Endothelial cell of umbilical vein (primary cell): ENCODE measurements around the gene ANO7. TPM values are rescaled to one million over a fixed set of nuclear protein-coding genes. Genes with fewer than 3 reads are reported as not detected.

Experiments used
- BruUV-seq: library from RNA; stranded (reverse); fragments of 400-500 nt; replicated peaks from 2 replicates; lab custom pipeline; 2021; lab: Mats Ljungman, UMichigan
- CTCF ChIA-PET: fragments of 300-600, 350-600 bp; sonication (Branson Sonifier 250); formaldehyde crosslinking; loops from one replicate; lab custom pipeline; 2021; ENCODE audit warnings: antibody characterized with exemption, inconsistent platforms; lab: Charles Lee
- POLR2A ChIA-PET: fragments of 300-600, 350-600 bp; sonication (Branson Sonifier 250); formaldehyde crosslinking; loops from one replicate; lab custom pipeline; 2021; ENCODE audit warnings: antibody characterized with exemption, inconsistent platforms; lab: Charles Lee
- DNase-seq: peaks from one replicate; pipeline ENCODE4 v3.0.0-alpha.2; 2011; ENCODE audit warnings: low read depth, low spot score
- FAIRE-seq: peaks from 2 replicates; lab custom pipeline; 2011; peaks lifted over from hg19 to GRCh38; lab: Jason Lieb, UNC
- H2AFZ ChIP-seq: 2 replicates; pipeline ENCODE4 v1.6.0; 2012; ENCODE audit warnings: low read depth, low read length, control low read depth, inconsistent platforms
- H3K27ac ChIP-seq: 2 replicates; pipeline ENCODE4 v1.5.1; 2011; ENCODE audit warnings: low read depth, mild to moderate bottlenecking, control low read depth, low read length, moderate library complexity; ENCODE audit not compliant: insufficient read depth
- H3K27me3 ChIP-seq, 2 experiments: 2 replicates each; pipeline versions ENCODE4 v1.6.0 to v1.6.1; 2011; ENCODE audit warnings: low read length in 2 of 2, mixed read lengths in 1 of 2; ENCODE audit not compliant: control insufficient read depth in 2 of 2, insufficient read depth in 2 of 2
- H3K36me3 ChIP-seq, 2 experiments: 2 replicates in 1 of 2; 3 replicates in 1 of 2; pipeline ENCODE4 v1.5.1; 2011; ENCODE audit warnings: low read length in 2 of 2, mild to moderate bottlenecking in 1 of 2, moderate library complexity in 1 of 2; ENCODE audit not compliant: control insufficient read depth in 2 of 2, insufficient read depth in 2 of 2; ENCODE audit errors: extremely low read depth in 1 of 2
- H3K4me1 ChIP-seq: 3 replicates; pipeline ENCODE4 v1.5.1; 2011; ENCODE audit warnings: mild to moderate bottlenecking, low read length; ENCODE audit not compliant: control insufficient read depth, insufficient read depth; ENCODE audit errors: extremely low read depth
- H3K4me2 ChIP-seq: 2 replicates; pipeline ENCODE4 v1.6.1; 2011; ENCODE audit warnings: low read length, control low read depth, mixed read lengths; ENCODE audit not compliant: insufficient read depth
- H3K4me3 ChIP-seq, 3 experiments: fragments of 200-600 bp in 1 of 3; sonication (generic), shearing (Covaris generic) in 1 of 3; replicated peaks in 1 of 3; 2 replicates each; pipeline ENCODE4 v1.5.1; 2011 to 2016; ENCODE audit warnings: control low read depth in 3 of 3, low read length in 3 of 3, mild to moderate bottlenecking in 2 of 3, inconsistent platforms in 1 of 3, low read depth in 1 of 3, moderate library complexity in 1 of 3; ENCODE audit not compliant: insufficient read depth in 1 of 3
- H3K79me2 ChIP-seq: 2 replicates; pipeline ENCODE4 v1.6.0; 2012; ENCODE audit warnings: low read length, inconsistent platforms; ENCODE audit not compliant: control insufficient read depth, insufficient read depth
- H3K9ac ChIP-seq: replicated peaks from 2 replicates; pipeline ENCODE3; 2011; ENCODE audit warnings: low read length, control low read depth; ENCODE audit not compliant: insufficient read depth; ENCODE audit errors: extremely low read depth
- H3K9me1 ChIP-seq: replicated peaks from 3 replicates; pipeline ENCODE4 v1.6.0; 2011; ENCODE audit warnings: mild to moderate bottlenecking, low read length; ENCODE audit not compliant: control insufficient read depth, insufficient read depth; ENCODE audit errors: extremely low read depth
- H3K9me3 ChIP-seq: replicated peaks from 2 replicates; pipeline ENCODE4 v1.5.1; 2012; ENCODE audit warnings: low read length, inconsistent platforms; ENCODE audit not compliant: control insufficient read depth, insufficient read depth
- H4K20me1 ChIP-seq: replicated peaks from 2 replicates; pipeline ENCODE3; 2011; ENCODE audit warnings: mild to moderate bottlenecking, low read length; ENCODE audit not compliant: control insufficient read depth, insufficient read depth; ENCODE audit errors: extremely low read depth
- FOS ChIP-seq: IDR thresholded peaks from 2 replicates; pipeline ENCODE4 v1.6.1; 2011; ENCODE audit warnings: mild to moderate bottlenecking, low read length, moderate library complexity, borderline replicate concordance; ENCODE audit not compliant: insufficient read depth
- GATA2 ChIP-seq: IDR thresholded peaks from 2 replicates; pipeline ENCODE4 v1.7.0; 2011; ENCODE audit warnings: low read depth, mild to moderate bottlenecking, moderate library complexity, mixed read lengths, low read length; ENCODE audit not compliant: insufficient read length, insufficient read depth
- JUN ChIP-seq: IDR thresholded peaks from 2 replicates; pipeline ENCODE4 v1.6.1; 2011; ENCODE audit warnings: borderline replicate concordance, low read depth; ENCODE audit not compliant: insufficient read length, insufficient read depth
- MYC ChIP-seq: IDR thresholded peaks from one replicate; pipeline ENCODE4 v1.6.1; 2011; ENCODE audit warnings: mild to moderate bottlenecking, low read depth, low read length
- POLR2A ChIP-seq: IDR thresholded peaks from 2 replicates; pipeline ENCODE4 v1.6.1; 2012; ENCODE audit warnings: low read depth, mild to moderate bottlenecking, control low read depth, low read length
- POLR2AphosphoS5 ChIP-seq: IDR thresholded peaks from 2 replicates; pipeline ENCODE4 v1.6.1; 2012; ENCODE audit warnings: low read depth, mild to moderate bottlenecking, control low read depth, low read length, moderate library complexity; ENCODE audit not compliant: insufficient read depth
- dilution Hi-C: fragments of 300-500 bp; cut with MboI; formaldehyde crosslinking; loops from one replicate; pipeline ENCODE4 v1.15.0; 2019; ENCODE audit warnings: low sequenced_read_pairs; ENCODE audit not compliant: extremely low pct_ligation_motif_present
- intact Hi-C: fragments of 100-400 bp; cut with micrococcal nuclease; formaldehyde crosslinking; loops from one replicate; pipeline ENCODE4 v1.10.0; 2022
- polyA plus RNA-seq, 4 experiments: library from polyadenylated mRNA; depleted of rRNA in 3 of 4; stranded (reverse) in 3 of 4; unstranded in 1 of 4; fragments of >200 nt; gene quantifications; 2 replicates each; pipeline versions ENCODE4 v1.2.1 to v1.2.3, GENCODE V29; 2011 to 2012; ENCODE audit warnings: missing spikeins in 1 of 4
- total RNA-seq: library from RNA; stranded (reverse); gene quantifications from 2 replicates; pipeline ENCODE4 v1.2.3, GENCODE V29; 2021
- TF ChIP-seq, protein P1 (sequence below): IDR thresholded peaks from 2 replicates; pipeline ENCODE4 v1.6.1; 2011; ENCODE audit not compliant: insufficient read depth, insufficient read length

Gene ANO7
- total and polyA plus RNA-seq, 2 donors (not counting 3 experiments of a cell fraction or from before 2014, with no cell fraction given): 0.81 to 2.5 TPM

GRCh38 chr2:241228860-241229516 lies 40.5 kb downstream of the ANO7 start:
- H2AFZ ChIP-seq: no peak overlapping the region
- dilution Hi-C loops (no loop called here), intact Hi-C loops (no loop called here)
- H3K9me1 ChIP-seq: no peaks in the 10 kb centered on the region
- H3K36me3 ChIP-seq: peaks cover 17 to 58% of the 10 kb centered on the region in 2 experiments
- no peaks in the 10 kb centered on the region for H4K20me1 ChIP-seq
- FAIRE-seq (peak; percentile 44), DNase-seq (peak; percentile 14)
- no peak overlapping the region for H3K4me3 ChIP-seq
- no peaks in the 10 kb centered on the region for H3K79me2 ChIP-seq
- H3K9ac ChIP-seq: no peak overlapping the region
- ChIA-PET CTCF (interaction anchor here (1.1 to 1.3 kb wide), 3 partner anchors 151 to 378 kb away, joined by 3 to 4 read pairs (median 3); no protein-coding TSS in a partner anchor), POLR2A (no interaction called here)
- no peaks in the 10 kb centered on the region for H3K9me3 ChIP-seq
- peaks cover 15% of the 10 kb centered on the region for H3K4me1 ChIP-seq
- no TSS peak for BruUV-seq
- H3K4me2 ChIP-seq: no peak overlapping the region
- no peaks in the 10 kb centered on the region for H3K27me3 ChIP-seq
- no peak for TF ChIP-seq GATA2
- TF ChIP-seq, protein P1, sequence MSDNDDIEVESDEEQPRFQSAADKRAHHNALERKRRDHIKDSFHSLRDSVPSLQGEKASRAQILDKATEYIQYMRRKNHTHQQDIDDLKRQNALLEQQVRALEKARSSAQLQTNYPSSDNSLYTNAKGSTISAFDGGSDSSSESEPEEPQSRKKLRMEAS: no peak
- TF ChIP-seq FOS: no peak
- no peak for TF ChIP-seq MYC
- H3K27ac ChIP-seq: no peak overlapping the region

- Histone ChIP-seq H3K4me2 (no peak overlapping the region), H3K27ac (no peak overlapping the region), H3K4me1 (peaks cover 7% of the 10 kb centered on the region), H3K9me3 (no peaks in the 10 kb centered on the region), H2AFZ (no peak overlapping the region), H3K36me3 (peaks cover 25 to 64% of the 10 kb centered on the region in 2 experiments), H3K27me3 (no peaks in the 10 kb centered on the region), H3K4me3 (no peak overlapping the region), H3K79me2 (no peaks in the 10 kb centered on the region), H3K9me1 (no peaks in the 10 kb centered on the region), H4K20me1 (no peaks in the 10 kb centered on the region), H3K9ac (no peak overlapping the region)
- intact Hi-C loops: no loop called here
- TF ChIP-seq POLR2A (no peak), JUN (no peak), POLR2AphosphoS5 (no peak), MYC (no peak)
- no TSS peak for BruUV-seq
- POLR2A ChIA-PET: no interaction called here
- CTCF ChIA-PET: interaction anchor here (1.1 to 1.3 kb wide), 3 partner anchors 151 to 379 kb away, joined by 3 to 4 read pairs (median 3); no protein-coding TSS in a partner anchor
- FAIRE-seq (no peak), DNase-seq (no peak)
- dilution Hi-C loops: no loop called here
Observed at GRCh38 chr2:241229563-241230401, 41.3 kb downstream of the ANO7 start.
